Measurements from ENCODE around the gene TPGS2.

DNA sequence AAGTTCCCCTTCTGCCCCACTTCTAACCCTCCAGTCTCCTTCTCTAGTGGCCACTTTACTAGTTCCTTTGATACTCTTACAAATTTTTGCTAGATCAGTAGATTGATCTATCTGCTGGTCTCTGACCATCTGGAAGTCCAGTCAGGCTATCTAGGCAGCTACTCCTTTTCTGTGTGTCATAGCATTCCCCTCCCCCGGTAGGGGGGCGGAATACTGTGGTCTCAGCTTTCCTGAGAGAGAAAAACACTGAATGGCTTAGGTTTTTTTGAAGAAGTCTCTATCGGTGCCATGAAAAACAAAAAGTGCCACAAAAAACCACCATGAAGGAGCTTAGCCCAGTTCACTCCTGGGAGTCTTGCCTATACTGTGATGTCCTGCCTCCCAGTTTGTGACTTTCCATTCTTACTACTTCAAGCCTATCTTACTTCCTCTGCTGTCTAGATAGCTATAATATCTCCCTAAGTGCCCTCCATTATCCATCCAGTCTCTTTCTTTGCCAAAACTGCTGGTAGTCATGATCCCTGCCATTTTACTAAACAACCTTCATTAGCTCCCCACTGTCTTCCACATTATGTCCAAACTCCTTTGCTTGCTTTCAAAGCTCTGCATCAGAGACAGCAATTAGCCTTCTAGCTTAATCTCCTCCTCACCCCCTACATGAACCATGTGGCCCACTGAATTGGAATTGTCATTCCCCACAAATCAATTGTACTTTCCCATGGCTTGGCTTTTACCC lies 29.9 kb downstream of the TPGS2 start:
- TF ChIP-seq YY1 (IDR thresholded peaks at IDR 0.05; ENCODE audit: insufficient read depth, insufficient read length) (no peak), ZNF274 (IDR thresholded peaks at IDR 0.05; ENCODE audit: low read depth, low read length) (no peak)
